SKM-1 (cell line): ENCODE results near the gene WNT1.

ENCODE experiments used
- DNase-seq: peaks from one replicate; lab custom pipeline; 2025; ENCODE audit not compliant: unreplicated experiment; lab: John Stamatoyannopoulos, UW

WNT1 gene

GRCh38 chr12:48980389-48980952, 2.3 kb downstream of the WNT1 start:
- DNase-seq: no peak

GRCh38 chr12:48980953-48981756, 3.0 kb downstream of the WNT1 start:
- DNase-seq: no peak

- no peak for DNase-seq
These were observed 3.6 kb downstream of the WNT1 start for GRCh38 chr12:48981757-48982157.

GRCh38 chr12:48982397-48983080, 4.4 kb downstream of the WNT1 start:
- DNase-seq: no peak

- DNase-seq: no peak
These were observed 7.4 kb downstream of the WNT1 start for GRCh38 chr12:48985475-48985897.

GRCh38 chr12:48985901-48986300, 7.8 kb downstream of the WNT1 start:
- no peak for DNase-seq

GRCh38 chr12:48986720-48987291, 8.7 kb downstream of the WNT1 start:
- DNase-seq: no peak

- no peak for DNase-seq
These were observed 10.0 kb downstream of the WNT1 start for GRCh38 chr12:48988030-48988649.

- no peak for DNase-seq
These were observed 12.4 kb downstream of the WNT1 start for GRCh38 chr12:48990552-48990951.

- DNase-seq: no peak
These were observed 13.3 kb downstream of the WNT1 start for GRCh38 chr12:48991247-48992050.

GRCh38 chr12:48993787-48994186, 15.7 kb downstream of the WNT1 start:
- DNase-seq: no peak

GRCh38 chr12:48994224-48995085, 16.3 kb downstream of the WNT1 start:
- no peak for DNase-seq

- no peak for DNase-seq
These were observed 17.2 kb downstream of the WNT1 start for GRCh38 chr12:48995086-48995879.

GRCh38 chr12:48996794-48997718, 18.9 kb downstream of the WNT1 start:
- DNase-seq: no peak

GRCh38 chr12:48997719-48998496, 19.8 kb downstream of the WNT1 start:
- no peak for DNase-seq

GRCh38 chr12:48998497-48999353, 20.6 kb downstream of the WNT1 start:
- DNase-seq: no peak
